Activated naive CD8-positive, alpha-beta T cell treated with anti-CD3 and anti-CD28 coated beads, Interleukin-2, amount 50 U/mL, for 16 hours (primary cell): ENCODE measurements around the gene SGCG.

ENCODE experiments used
- DNase-seq: peaks from one replicate; pipeline ENCODE4 v3.0.0-alpha.2; 2020; ENCODE audit warnings: low read depth, low spot score

SGCG gene

DNA sequence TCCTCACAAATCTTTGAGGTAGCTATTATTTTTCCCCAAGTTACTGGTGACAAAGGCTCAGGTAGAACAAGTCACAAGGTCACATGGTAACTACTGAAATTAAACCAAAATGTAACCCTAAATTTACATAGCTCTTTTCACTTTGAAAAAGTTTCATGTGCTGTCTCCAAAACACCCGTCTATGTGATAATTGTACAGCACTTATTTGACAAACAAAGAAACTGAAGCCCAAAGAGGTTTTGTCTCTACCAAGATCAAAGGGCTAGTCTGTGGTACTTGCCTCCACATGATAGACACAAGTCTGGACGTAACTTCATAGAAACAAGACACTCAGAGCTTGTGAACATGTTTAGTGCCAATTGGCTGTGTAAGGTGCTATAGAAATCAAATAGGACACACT lies 144.4 kb downstream of the SGCG start:
- no peak for DNase-seq

DNA sequence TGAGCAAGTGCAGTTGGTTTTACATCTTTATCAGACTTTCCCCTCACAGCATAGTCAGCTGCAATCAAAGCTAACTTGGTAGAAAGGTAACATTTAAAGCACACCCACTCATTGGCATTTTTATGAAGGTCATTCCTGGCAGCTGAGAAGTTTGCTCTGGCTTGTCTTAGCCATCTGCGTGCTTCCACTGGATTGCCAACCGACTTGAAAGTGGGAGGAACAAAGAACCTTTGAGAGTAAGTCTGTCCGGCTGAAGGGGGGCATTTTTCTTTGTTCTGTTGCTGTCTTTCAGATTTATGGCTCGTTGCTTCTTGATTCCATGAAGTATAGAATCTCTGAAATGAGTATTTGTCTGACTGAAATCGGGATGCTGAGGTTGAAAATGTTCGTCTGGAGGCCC lies 149.6 kb downstream of the SGCG start:
- DNase-seq = no peak

DNA sequence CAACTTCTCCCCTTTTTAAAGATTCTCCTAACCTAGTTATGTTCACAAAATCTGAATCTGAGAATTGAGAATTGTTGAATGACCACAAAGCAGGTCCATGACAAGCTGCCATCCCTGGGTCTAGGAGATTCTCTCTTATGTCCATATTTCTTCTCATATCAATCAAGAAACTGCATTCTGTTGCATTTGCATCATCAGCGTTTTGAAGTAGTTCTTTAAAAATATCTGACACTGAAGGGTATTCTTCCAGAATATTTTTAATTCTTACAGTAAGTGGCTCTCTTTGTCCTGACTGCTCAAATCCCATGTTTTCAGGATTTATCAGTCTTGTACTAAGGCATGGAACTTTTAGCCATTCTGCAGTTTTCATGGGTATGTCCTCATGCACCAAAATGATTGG lies 158.4 kb downstream of the SGCG start:
- DNase-seq = no peak

DNA sequence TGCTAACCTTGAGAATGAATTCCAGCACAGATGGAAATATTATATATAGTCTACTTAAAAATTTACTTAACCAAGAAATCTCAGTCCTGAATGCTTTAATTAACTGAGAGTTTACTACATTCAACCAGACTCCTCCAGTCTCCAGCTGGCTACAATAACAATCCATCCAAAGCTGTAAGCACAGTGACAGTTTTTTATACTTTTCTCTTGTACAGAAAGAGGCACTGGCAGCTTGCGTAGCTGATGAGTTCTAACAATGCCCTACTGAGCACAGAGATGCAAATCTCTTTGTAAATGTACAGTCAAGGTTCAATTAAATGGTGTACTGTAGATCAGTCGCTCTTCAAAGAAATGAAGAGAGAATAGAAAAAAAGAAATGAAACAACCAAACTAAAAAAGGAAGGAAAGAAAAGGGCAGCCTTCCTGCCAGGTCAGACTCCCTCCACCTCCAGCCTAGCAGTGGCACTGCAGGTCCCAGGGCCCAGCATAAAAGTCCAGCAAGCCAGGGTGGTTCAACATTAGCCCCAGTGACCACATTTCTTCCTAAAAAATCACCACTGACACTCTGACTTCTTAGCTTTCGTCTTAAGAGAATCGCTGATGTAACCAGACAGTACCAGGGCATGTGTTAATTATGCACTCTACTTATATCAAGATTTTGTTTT lies 164.3 kb downstream of the SGCG start:
- DNase-seq = no peak

DNA sequence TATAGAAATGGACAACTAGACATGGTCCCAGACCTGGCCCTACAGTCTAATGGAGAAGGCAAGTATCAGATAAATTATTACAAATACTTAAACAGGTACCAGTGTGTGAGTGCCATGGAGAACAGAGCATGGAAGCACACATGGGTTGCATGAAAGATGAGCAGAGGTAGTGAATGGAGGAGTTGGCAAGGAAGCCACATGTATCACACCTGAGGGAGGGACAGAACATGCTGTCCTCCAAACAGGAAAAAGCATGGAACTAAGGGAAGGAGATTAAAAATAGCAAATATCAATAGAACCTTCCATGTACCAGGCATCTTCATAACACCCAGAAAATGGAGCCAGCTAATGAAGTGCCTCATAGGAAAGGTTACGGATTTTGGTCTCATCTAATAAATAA lies 166.8 kb downstream of the SGCG start:
- no peak for DNase-seq

DNA sequence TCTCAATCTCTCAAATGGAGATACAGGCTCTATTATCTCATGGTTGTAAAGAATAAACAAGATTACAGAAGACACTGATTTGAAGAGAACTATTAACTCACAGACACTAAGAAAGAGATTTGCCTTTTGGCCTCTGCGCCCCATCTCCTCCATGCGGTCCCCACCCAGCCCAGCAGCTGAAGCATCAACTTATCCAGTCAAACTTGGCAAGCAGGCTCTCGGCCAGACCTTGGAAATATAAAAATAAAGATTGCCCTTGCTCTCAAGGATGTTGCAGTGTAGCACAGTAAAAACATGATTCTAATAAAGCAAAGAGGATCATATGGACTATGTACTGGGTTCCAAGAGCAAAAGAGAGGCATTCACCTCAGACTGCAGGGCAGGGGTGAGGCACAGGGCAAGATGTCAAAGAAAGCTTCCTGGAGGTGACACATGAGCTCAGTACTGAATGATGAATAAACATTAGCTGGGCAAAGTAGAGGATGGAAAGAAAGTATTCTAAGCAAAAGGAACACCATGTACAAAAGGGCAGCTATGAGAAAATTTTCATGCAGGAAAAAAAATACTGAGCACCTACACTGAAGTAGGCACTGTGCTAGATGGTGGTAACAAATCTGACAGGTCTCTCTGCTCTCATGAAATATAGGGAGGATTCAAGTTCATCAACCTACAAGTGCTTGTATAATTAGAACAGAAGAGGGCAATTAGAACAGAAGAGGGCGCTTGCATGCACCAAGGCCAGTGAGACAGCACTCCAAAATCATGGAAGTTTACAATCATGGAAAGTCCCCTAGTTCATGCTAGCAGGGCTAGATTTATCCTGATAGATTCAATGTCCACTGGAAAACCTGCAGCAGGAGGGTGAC lies 167.7 kb downstream of the SGCG start:
- no peak for DNase-seq

DNA sequence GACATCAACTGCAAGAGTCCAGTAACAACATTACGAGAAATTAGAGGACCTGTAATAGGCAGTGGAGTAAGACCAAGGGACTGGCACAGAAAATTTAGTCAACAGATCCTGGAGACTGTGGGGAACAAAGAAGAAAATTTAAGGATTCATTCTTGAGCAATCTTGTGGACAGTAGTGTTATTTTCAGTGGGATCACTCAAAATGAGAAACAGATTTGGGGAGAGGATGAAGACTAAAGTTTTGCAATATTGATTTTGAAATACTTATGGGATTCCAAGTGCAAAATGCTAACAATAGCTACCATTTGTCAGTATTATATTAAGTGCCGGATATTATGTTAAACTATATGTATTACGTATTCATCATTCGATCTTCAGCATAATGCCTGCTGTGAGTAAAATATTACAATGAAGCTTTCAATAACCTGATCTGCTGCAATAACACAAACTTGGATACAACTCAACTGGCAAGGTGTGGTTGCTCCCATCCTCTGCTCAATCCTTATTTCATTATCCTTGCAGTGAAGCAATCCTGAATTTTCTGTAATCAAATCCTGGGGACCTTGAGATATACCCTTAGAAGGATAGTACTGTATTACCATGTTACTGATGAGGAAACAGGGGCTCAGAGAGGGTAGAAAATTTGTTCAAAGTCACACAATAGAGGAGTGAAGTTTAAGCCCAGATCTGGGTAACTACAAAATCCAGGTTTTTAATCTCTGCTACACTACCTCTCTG lies 168.6 kb downstream of the SGCG start:
- no peak for DNase-seq

DNA sequence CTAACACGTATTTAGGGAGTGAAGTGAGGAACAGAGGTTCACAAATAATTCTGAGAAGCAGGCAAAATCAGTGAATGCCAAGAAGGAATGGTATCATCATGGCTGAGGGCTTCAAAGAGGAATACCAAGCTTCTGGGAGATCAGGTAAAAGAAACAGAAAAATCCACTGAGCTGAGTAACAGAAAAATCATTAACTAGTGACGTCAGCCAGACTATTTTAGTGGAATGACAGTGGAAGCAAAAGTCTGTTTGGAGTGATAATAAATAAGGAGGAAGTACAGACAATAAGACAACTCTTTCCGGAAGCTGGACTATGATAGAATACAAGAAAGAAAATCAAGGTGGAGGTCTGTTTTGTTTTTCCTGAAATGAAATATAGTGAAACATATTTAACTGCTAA lies 169.2 kb downstream of the SGCG start:
- no peak for DNase-seq

DNA sequence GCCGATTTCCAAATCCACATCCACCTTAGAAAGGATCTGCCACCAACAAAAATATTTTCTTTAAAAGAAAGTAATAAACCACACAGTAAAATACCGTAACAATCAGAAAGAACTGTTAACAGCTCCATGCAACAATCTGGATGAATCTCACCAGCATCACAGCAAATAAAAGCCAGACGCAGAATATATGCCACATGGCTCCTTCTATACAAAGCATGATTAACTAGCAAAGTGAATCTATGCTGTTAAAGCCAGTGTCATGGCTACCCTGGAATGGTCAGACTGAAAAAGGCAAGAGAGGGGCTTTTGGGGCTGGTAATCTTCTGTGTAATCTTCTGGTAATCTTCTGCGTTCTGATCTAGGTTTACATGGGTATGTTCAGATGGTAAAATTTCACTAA lies 171.4 kb downstream of the SGCG start:
- DNase-seq = no peak

DNA sequence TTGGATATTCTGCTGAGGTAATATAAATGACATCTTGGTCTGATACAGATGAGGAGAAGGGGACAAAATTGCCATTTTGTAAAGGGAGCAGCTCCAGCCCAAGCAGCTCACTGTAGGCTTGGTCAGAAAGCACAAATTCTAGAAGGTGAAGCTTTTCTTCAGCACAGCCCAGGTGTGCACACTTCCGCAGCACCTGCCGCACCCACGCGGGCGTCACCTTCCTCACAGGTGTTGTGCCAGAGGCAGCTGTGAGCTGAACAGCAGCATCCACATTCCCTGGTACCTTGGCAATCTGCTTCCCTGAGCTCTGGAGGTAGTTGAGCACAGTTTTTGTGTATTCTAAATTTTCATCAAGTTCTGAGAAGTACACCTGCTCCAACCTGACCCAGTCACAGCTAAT lies 173.7 kb downstream of the SGCG start:
- DNase-seq = no peak

DNA sequence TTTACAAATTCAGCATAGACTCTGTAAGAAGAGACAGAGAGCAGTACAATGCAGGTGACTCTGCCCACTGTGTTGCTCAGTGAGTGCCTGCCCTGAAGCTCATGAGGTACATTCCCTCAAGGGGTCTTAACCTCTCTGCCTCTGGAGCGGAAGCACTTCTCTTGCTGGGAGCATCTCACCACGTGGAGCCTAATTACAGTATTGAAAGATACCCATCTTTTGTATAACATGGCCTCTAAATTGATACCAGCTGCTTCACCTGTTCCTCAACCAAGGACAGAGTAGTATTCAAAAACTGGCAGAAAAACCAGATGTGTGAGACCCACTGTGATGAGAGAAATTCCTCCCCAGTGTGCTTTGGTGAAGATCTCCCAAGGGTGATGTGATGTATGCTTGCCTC lies 175.6 kb downstream of the SGCG start:
- DNase-seq = no peak

DNA sequence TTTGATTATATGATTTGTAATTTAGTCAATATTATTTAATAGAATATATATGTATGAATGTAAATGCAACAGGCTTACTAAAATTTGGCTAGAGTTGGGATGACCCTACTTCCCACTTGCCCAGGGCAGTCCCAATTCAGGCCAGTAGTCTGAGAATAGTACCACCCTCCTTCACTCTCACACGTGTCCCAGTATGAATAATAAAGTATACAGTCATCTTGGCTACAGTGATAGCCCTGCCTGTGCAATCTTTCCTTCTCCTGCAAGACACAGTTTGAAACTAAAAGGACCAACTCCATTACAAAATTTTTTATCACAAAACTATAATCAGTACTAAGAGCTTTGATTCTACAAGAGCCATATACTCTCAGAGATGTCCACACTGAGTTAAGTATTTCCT lies 176.6 kb downstream of the SGCG start:
- no peak for DNase-seq

DNA sequence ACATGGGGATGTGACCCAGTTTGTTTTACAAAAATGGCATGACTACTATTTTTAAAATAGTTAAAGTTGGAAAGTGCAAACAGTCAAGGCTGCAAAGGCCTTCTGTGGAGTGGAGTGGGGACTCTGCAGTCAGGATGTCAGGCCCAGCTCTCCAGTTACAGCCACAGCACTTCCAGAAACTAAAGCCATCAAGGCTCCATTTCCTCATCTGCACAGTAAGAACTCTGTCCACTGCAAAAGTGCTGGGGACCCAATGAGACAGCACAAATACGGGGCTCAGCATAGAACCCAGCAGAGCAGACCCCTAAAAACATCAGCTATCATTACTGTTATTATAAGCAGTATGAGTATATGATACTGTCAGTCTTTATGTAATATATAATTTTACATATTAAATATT lies 179.1 kb downstream of the SGCG start:
- no peak for DNase-seq

DNA sequence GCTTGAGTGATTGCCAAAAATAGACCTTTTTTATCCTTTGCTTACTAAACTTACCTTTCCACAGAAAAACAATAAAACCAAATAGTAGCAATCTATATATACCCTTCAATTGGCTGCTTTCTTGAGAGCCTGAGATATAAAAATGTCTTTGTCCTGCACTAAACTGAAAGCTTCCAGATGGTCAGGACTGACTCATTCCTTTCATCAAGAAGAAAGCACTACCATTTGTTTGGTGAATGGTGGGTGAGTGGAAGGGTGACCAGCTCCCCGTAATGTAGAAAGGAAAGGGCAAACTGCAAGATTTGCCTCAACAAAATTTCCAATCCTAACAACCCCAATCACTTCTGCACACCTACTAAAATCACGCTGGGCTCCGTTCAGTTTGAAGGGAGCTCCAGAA lies 184.9 kb downstream of the SGCG start:
- no peak for DNase-seq

DNA sequence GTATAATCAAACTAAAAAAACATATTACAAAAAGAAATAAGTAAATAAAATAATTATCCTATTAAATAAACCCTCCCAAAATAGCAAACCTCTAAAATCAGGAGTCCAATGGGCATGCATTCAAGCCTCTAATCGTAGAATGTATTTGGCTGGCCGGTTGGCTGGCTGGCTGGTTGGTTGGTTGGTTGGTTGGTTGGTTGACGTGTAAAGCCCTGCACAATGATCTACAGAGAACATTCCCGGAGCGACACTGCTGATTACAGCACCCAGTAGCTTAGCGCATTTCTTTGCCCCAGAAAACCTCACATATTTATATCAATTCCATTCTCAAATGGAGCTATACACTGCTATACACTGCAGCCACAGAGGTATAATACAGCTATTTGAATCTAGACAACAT lies 187.1 kb downstream of the SGCG start:
- no peak for DNase-seq

DNA sequence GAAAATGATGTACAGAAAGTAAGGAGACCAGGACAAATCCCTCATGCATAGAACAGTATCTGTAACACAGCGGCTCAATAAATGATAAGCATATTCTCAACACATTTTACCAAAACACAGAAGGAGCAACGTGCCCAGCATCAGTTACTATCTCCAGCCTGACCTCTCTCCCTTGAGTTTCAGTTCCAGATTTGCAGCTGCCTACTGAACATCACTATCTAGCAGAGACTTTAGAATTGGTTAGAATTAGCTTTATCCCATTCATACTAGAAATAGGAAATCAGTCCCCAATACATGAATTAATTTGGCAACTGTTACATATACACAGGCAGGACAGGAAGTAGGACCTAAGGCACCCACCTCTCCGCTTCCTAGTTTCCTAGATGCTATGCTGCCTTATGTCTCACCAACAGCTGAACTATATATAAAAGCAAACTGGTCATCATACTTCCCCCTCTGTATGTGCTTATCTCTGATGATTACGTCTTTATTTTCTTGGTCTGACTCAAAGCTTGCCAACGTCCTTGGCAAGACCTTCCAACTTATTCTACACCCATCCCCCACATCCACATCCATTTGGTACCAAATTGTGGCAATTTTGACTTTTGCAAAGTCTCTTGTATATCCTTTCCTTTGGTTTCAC lies 191.6 kb downstream of the SGCG start:
- no peak for DNase-seq
